K562 (cell line): Measurements from ENCODE around the gene SEC23B. TPM values are rescaled to one million over a fixed set of nuclear protein-coding genes. Genes with fewer than 3 reads are reported as not detected.

Experiments
- BRD4 ChIP-seq: fragments of 200-600 bp; sonication (generic); IDR thresholded peaks from 2 replicates; pipeline ENCODE4 v1.6.1; 2017; ENCODE audit warnings: inconsistent platforms
- C11orf30 ChIP-seq: fragments of 450-650 bp; IDR thresholded peaks from 2 replicates; pipeline ENCODE4 v1.6.1; 2016; ENCODE audit warnings: low read depth, mild to moderate bottlenecking
- ELF1 ChIP-seq: fragments of 200-800 bp; sonication (Bioruptor generic); IDR thresholded peaks from 2 replicates; pipeline ENCODE4 v1.6.1; 2016; ENCODE audit warnings: missing genetic modification characterization, missing compliant biosample characterization
- ELF2 ChIP-seq: fragments of 250-450 bp; sonication (Bioruptor Pico); IDR thresholded peaks from 2 replicates; pipeline ENCODE4 v1.5.0; 2021; ENCODE audit warnings: mild to moderate bottlenecking
- EP400 ChIP-seq: fragments of 450-650 bp; IDR thresholded peaks from 2 replicates; pipeline ENCODE4 v1.6.1; 2017; ENCODE audit warnings: antibody characterized with exemption, mild to moderate bottlenecking, moderate library complexity
- ETV6 ChIP-seq, 3 experiments: fragments of 150-350 bp in 1 of 3; sonication (generic) in 1 of 3; formaldehyde crosslinking in 1 of 3; IDR thresholded peaks; 2 replicates each; pipeline versions ENCODE4 v1.6.1 to v1.8.0; 2014 to 2022; ENCODE audit warnings: borderline replicate concordance in 2 of 3, low read depth in 2 of 3, antibody characterized with exemption in 1 of 3, low read length in 1 of 3, mild to moderate bottlenecking in 1 of 3, missing genetic modification reagents in 1 of 3
- FOSL1 ChIP-seq: fragments of 200-800 bp; sonication (Bioruptor generic); conservative IDR thresholded peaks from 2 replicates; pipeline ENCODE4 v1.6.1; 2016; ENCODE audit warnings: missing genetic modification characterization, missing compliant biosample characterization
- HNRNPLL ChIP-seq: fragments of 200-400 bp; formaldehyde crosslinking; IDR thresholded peaks from 2 replicates; pipeline ENCODE4 v1.6.1; 2017; ENCODE audit warnings: low read length, low read depth, mild to moderate bottlenecking; ENCODE audit not compliant: poor library complexity, severe bottlenecking
- MTA3 ChIP-seq: fragments of 450-650 bp; formaldehyde crosslinking; IDR thresholded peaks from 2 replicates; pipeline ENCODE4 v1.6.1; 2017; ENCODE audit warnings: mild to moderate bottlenecking, borderline replicate concordance
- NELFE ChIP-seq: IDR thresholded peaks from 2 replicates; pipeline ENCODE4 v1.6.1; 2011; ENCODE audit warnings: mild to moderate bottlenecking; ENCODE audit not compliant: insufficient read depth, insufficient read length
- NONO ChIP-seq, 2 experiments: fragments of 200-400 bp in 1 of 2; fragments of 450-650 bp in 1 of 2; formaldehyde crosslinking in 1 of 2; IDR thresholded peaks; 2 replicates each; pipeline ENCODE4 v1.6.1; 2017; ENCODE audit warnings: low read depth in 2 of 2, mild to moderate bottlenecking in 2 of 2, moderate library complexity in 2 of 2, low read length in 1 of 2
- PHF8 ChIP-seq: fragments of 200-600 bp; sonication (generic); IDR thresholded peaks from 2 replicates; pipeline ENCODE4 v1.6.1; 2012; ENCODE audit warnings: mixed run types, mild to moderate bottlenecking, inconsistent platforms, low read length, moderate library complexity, borderline replicate concordance
- RAD21 ChIP-seq, 2 experiments: fragments of 250-450 bp in 1 of 2; fragments of 450-650 bp in 1 of 2; sonication (Bioruptor Pico) in 1 of 2; formaldehyde crosslinking in 1 of 2; IDR thresholded peaks in 1 of 2; conservative IDR thresholded peaks in 1 of 2; 2 replicates each; pipeline versions ENCODE4 v1.4.0 to v1.8.0; 2020 to 2022; ENCODE audit warnings: mild to moderate bottlenecking in 2 of 2, moderate library complexity in 1 of 2
- RB1 ChIP-seq: fragments of 450-650 bp; IDR thresholded peaks from 2 replicates; pipeline ENCODE4 v1.6.1; 2017; ENCODE audit warnings: low read depth, mild to moderate bottlenecking
- SAP30 ChIP-seq: fragments of 200-600 bp; sonication (generic); IDR thresholded peaks from 2 replicates; pipeline ENCODE4 v1.6.1; 2012; ENCODE audit warnings: borderline replicate concordance, low read depth, mild to moderate bottlenecking, moderate library complexity, low read length, control low read depth, inconsistent platforms; ENCODE audit not compliant: insufficient read depth, poor library complexity, severe bottlenecking
- TAF1 ChIP-seq: IDR thresholded peaks from 2 replicates; pipeline ENCODE4 v1.6.1; 2011; ENCODE audit warnings: mild to moderate bottlenecking, low read length, moderate library complexity; ENCODE audit not compliant: insufficient read depth, control insufficient read depth, severe bottlenecking; ENCODE audit errors: extremely low read depth
- TBP ChIP-seq: optimal IDR thresholded peaks from 2 replicates; pipeline ENCODE3; 2011; ENCODE audit warnings: low read depth, low read length, improper control_type of control experiment
- ZNF282 ChIP-seq: sonication (generic); formaldehyde crosslinking; IDR thresholded peaks from 2 replicates; pipeline ENCODE4 v1.8.1; 2023; ENCODE audit warnings: missing genetic modification reagents
- ZNF644 ChIP-seq: fragments of 200-800 bp; sonication (Bioruptor generic); IDR thresholded peaks from 2 replicates; pipeline ENCODE4 v1.6.1; 2016; ENCODE audit warnings: low read depth, missing genetic modification characterization, missing compliant biosample characterization
- ZNF780A ChIP-seq: fragments of 250-450 bp; sonication (Bioruptor Pico); IDR thresholded peaks from 2 replicates; pipeline ENCODE4 v1.5.0; 2021; ENCODE audit warnings: mild to moderate bottlenecking
- polyA plus RNA-seq, 8 experiments: library from polyadenylated mRNA; depleted of rRNA in 4 of 8; stranded (reverse) in 5 of 8; unstranded in 3 of 8; fragments of >200 nt; fragmentation: Nextera tagmentation in 2 of 8; fragmentation: Illumina TruSeq in 1 of 8; extraction: Ambion mirVana in 2 of 8; extraction: Trizol in 1 of 8; gene quantifications; 2 replicates each; pipeline versions ENCODE4 v1.2.1 to v1.2.3, GENCODE V29; 2011 to 2014; ENCODE audit warnings: inconsistent platforms in 1 of 8, missing spikeins in 1 of 8
- total RNA-seq, 7 experiments: library from RNA; depleted of rRNA in 6 of 7; stranded (reverse); fragments of >200 nt in 6 of 7; fragmentation: Illumina TruSeq in 2 of 7; extraction: Trizol in 2 of 7; gene quantifications; 2 replicates each; pipeline versions ENCODE4 v1.2.1 to v1.2.3, GENCODE V29; 2011 to 2021; ENCODE audit warnings: low replicate concordance in 1 of 7
- TF ChIP-seq, protein P1 (sequence below): fragments of 250-450 bp; sonication (Bioruptor Pico); IDR thresholded peaks from 2 replicates; pipeline ENCODE4 v1.8.0; 2021; ENCODE audit warnings: moderate library complexity, mild to moderate bottlenecking, inconsistent platforms
- TF ChIP-seq, protein P2 (sequence below): fragments of 200-800 bp; sonication (Bioruptor generic); IDR thresholded peaks from 2 replicates; pipeline ENCODE4 v1.6.1; 2017; ENCODE audit warnings: missing genetic modification characterization, missing compliant biosample characterization
- TF ChIP-seq, protein P3 (sequence below): fragments of 250-450 bp; sonication (Bioruptor Pico); IDR thresholded peaks from 2 replicates; pipeline ENCODE4 v1.8.0; 2021; ENCODE audit warnings: moderate library complexity, mild to moderate bottlenecking, inconsistent platforms

SEC23B gene
- total and polyA plus RNA-seq, 9 of the 15 experiments (the other 6 are each of a cell fraction or from before 2014, with no cell fraction given), result 31.7 to 70.2 (median 38.5) TPM

DNA sequence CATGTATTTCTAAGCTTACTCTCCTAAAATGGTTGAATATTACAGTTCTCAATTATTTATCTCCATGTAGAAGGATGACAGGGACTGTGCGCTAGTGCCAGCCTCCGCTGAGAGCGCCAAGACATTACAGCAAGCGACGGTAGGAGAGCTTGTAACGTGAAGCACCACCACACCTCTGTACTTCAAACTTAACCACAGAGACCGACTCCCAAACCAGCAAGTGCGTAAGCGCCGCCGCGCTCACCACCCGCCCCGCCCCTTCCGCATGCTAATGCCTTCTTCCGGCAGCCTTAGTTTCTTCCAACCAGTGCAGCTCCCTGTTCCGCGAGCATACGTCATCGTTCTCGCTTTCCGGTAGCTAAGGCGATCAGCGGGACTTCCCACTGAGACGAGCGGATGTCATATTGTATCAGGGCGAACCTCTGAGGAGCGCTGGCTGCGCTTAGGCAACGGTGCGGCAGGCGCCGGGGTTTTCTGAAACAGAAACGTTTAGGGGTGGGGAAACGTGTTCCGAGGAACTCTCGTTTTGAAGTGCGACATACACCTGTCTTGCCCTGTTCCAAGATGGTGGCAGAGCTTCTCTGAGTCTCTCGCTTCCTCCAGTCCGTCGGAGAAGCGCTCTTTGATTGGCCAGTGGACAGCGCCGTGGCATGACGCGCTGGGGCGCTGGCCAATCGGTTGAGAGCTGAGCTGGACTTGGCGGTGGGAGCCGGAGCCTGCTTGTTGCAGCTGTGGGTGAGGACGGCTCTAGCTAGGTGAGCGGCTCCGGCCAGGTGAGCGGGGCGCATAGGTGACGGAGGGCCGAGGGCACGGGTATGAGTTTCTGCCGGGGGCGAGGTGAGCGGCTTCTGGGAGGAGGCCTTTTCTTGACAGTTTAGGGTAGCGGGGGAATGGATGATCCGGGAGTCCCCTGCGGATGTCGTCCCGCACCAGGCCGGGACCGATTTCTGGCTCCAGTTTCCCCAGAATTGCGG lies at the start of gene SEC23B (continued):
- no peak for TF ChIP-seq ETV6 (IDR thresholded peaks at IDR 0.05; ENCODE audit: borderline replicate concordance in 1 of 2, low read depth in 2 of 2, low read length in 1 of 2)
- TF ChIP-seq ETV6 (CRISPR knock-in tag; IDR thresholded peaks at IDR 0.05; ENCODE audit: borderline replicate concordance), result no peak
- TF ChIP-seq TAF1, result peak; percentile 45
- TF ChIP-seq PHF8, result peak; percentile 88
- no peak for TF ChIP-seq NELFE
- TF ChIP-seq, protein P1, sequence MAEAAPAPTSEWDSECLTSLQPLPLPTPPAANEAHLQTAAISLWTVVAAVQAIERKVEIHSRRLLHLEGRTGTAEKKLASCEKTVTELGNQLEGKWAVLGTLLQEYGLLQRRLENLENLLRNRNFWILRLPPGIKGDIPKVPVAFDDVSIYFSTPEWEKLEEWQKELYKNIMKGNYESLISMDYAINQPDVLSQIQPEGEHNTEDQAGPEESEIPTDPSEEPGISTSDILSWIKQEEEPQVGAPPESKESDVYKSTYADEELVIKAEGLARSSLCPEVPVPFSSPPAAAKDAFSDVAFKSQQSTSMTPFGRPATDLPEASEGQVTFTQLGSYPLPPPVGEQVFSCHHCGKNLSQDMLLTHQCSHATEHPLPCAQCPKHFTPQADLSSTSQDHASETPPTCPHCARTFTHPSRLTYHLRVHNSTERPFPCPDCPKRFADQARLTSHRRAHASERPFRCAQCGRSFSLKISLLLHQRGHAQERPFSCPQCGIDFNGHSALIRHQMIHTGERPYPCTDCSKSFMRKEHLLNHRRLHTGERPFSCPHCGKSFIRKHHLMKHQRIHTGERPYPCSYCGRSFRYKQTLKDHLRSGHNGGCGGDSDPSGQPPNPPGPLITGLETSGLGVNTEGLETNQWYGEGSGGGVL (CRISPR knock-in tag), result no peak
- TF ChIP-seq, protein P2, sequence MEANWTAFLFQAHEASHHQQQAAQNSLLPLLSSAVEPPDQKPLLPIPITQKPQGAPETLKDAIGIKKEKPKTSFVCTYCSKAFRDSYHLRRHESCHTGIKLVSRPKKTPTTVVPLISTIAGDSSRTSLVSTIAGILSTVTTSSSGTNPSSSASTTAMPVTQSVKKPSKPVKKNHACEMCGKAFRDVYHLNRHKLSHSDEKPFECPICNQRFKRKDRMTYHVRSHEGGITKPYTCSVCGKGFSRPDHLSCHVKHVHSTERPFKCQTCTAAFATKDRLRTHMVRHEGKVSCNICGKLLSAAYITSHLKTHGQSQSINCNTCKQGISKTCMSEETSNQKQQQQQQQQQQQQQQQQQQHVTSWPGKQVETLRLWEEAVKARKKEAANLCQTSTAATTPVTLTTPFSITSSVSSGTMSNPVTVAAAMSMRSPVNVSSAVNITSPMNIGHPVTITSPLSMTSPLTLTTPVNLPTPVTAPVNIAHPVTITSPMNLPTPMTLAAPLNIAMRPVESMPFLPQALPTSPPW (CRISPR knock-in tag), result peak; percentile 71
- TF ChIP-seq ELF1 (tag), result peak; percentile 79
- peak; percentile 84; the same call in 1 of the 2 replicates for TF ChIP-seq MTA3
- peak; percentile 60 for TF ChIP-seq TBP
- peak; percentile 94 for TF ChIP-seq EP400
- TF ChIP-seq ZNF644 (tag), result peak; percentile 32; the same call in 1 of the 2 replicates
- TF ChIP-seq ZNF780A, result no peak
- TF ChIP-seq, protein P3, sequence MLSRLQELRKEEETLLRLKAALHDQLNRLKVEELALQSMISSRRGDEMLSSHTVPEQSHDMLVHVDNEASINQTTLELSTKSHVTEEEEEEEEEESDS (CRISPR knock-in tag), result no peak
- TF ChIP-seq C11orf30, result peak; percentile 71
- peak; percentile 30; the same call in 1 of the 2 replicates for TF ChIP-seq ELF2 (CRISPR knock-in tag)
- 0 out of 2 replicates have a peak, but pooled peaks have one; percentile 5 for TF ChIP-seq FOSL1
- no peak for TF ChIP-seq RAD21 (CRISPR knock-in tag; conservative IDR thresholded peaks at IDR 0.05 in 1 of 2, IDR thresholded peaks at IDR 0.05 in 1 of 2)
- peak; percentile 49 for TF ChIP-seq SAP30
- TF ChIP-seq ZNF282 (CRISPR knock-in tag), result no peak
- TF ChIP-seq RB1, result peak; percentile 27; the same call in 1 of the 2 replicates
- no peak for TF ChIP-seq BRD4
- peak; percentile 94 for TF ChIP-seq HNRNPLL
- TF ChIP-seq NONO (IDR thresholded peaks at IDR 0.05; ENCODE audit: low read depth in 2 of 2, low read length in 1 of 2), result no peak
